Measurements from ENCODE around the gene SCARF1.

Gene SCARF1

DNA sequence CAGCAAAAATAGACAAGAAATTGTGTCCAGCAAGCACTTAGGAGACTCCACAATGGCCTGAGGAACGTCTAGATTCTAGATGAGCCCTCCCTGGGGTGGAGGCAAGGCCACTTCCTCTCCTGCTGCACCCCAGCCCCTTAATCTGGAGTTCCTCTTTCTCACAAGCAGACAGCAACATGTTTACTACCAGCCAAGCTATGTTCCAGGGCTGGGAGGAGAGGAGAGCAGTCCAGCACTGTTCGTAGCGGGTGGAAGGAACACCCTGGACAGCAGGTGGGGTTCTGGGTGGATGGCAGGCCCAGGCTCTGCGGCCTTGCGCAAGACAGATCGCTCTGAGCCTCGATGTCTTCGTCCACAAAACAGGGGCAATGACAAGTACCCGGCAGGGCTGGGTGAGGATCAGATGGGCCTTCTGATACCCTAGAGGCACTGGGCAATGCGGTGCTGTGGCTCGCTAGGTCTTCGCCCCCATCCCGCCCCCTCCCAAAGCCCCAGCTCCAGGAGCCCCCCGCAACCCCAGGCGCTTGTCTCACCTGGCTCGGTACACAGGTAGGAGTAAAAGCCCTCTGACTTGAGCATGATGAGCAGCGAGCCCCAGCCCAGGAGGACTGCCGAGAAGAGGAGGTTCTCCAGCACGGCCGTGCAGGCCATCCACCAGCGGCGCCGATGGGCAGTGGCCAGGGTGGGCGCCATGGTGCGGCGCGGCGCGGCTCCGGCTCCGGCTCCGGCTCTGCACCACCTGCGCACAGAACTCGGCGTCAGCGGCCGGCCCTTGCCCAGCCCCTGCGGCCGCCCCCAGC, 18.1 kb downstream of the SCARF1 start:
- no peak for DNase-seq

DNA sequence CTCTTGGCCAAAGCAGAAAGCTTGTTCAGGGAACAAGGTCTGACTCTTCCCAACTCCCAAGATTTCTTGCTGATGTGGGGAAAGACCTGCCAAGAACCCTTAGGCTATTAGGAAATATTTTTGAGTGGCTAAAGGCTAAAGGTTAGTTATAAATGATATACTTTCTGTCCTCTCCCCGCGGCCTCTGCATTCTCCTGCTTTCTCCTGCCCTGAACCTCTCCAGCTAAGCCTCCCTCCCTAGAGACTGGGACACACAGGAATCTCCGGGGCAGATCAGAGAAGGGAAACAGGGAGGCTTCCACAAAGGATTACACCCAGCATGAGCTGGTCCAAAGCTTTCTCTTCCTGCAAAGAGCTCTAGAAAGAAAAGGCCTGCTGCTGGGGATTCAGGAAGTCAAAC, 19.2 kb downstream of the SCARF1 start:
- DNase-seq, result no peak

DNA sequence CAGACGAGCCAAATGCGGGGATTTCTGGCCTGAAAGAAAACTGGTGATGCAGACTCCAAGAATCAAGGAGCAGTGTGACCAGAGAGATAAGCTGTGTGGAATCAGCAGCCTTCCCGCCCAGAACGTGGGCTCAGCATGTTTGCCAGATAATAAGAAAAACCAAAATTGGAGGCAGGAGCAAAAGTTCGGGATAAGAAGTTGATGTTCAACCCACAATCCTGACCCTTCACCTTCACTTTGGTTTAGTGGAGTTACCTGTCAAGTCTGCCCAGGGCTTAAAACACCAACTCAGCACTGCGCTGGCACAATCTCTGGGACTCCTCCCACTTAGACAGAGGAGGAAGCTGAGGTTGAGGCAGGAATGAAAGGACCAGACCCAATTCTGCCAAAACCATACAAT, 20.0 kb downstream of the SCARF1 start:
- DNase-seq, result no peak

DNA sequence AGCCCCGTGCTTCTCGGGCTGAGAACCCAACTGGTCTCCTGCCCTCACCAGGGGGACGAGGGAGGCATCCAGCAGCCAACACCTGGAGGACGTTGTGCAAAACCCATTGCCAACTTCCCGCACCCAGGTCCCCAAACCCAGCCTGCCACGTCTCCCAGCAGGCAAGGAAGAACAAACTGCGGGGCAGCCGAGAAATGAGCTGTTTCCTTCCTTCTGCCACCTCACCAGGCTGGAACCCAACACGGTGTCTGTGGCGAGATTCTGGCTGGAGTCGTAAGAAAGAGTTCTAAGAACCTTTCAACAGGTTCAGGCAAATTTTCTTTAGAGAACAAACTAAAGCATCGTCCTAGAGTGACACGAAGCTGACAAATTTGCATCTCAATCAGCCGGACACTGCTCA, 20.5 kb downstream of the SCARF1 start:
- DNase-seq, result no peak

DNA sequence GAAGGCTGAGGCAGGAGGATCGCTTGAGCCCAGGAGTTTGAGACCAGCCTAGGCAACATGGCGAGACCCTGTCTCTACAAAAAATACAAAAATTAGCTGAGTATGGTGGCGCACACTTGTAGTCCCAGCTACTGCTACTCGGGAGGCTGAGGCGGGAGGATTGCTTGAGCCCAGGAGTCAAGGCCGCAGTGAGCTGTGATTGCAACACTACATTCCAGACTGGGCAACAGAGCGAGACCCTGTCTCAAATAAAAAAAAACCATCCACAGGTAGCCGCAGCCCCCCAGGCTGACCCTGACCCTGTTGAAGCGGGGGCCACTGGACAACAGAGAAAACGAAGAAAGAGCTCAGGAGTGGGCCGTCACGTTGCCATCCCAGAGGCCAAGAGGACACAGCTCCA, 20.9 kb downstream of the SCARF1 start:
- DNase-seq, result no peak

DNA sequence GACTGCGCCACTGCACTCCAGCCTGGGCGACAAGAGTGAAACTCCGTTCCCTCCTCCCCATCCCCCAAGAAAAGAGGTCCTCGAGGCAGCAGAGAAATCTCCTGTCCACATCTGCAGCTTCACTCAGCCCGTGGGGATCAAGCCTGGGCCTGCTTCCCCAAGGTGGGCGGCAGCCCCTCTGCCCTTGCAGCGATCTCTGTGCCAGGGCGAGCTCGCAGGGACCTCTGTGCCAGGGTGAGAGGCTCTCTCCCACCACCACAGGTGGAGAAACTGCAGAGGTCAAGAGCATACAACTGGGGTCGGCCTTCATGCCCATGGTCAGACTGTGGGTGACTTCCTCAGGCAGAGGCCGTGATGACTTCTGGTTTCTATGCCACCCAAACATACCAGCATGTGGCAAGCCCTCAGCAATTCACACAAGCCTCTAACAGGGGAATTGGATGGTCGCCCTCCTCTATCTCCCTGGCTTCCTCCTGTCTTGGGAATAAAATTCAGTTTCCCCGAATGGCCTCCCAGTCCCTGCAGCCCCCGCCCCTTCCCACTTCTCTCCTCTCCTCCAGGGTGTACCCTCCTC, 22.4 kb downstream of the SCARF1 start:
- no peak for DNase-seq

DNA sequence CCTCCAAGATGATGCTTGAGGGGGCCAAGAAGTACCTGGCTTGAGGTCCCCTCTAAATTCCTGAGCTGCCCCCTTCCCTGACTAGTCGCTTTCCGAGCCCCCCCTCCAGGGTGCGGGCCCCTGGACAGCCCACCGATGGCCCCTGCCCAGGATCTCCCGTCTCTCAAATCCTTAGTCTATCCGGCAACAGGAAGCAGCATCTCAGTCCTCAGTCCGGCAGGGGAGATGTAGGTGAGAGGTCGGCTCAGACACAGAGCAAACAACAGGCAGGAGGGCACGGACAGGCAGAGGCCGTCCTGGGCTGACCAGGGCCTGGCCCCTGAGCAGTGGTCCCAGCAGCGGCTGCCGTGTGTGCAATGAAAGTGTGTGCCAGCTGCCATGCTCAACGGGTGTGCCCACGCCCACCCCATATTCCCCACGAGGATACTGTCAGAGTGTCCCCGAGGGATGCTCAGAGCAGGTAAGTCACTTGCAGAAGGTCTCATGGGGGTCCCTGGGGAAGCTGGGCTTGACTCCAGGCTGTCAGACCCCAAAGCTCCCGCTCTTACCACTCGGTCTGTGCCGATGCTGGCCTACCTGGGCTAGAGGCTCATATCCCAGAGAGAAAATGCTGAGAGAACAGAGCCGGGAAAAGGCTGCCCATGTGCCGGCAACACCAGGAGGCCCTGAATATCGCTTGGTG, 24.1 kb downstream of the SCARF1 start:
- DNase-seq, result no peak

GRCh38 chr17:1620486-1620885, 25.0 kb downstream of the SCARF1 start:
- no peak for DNase-seq

DNA sequence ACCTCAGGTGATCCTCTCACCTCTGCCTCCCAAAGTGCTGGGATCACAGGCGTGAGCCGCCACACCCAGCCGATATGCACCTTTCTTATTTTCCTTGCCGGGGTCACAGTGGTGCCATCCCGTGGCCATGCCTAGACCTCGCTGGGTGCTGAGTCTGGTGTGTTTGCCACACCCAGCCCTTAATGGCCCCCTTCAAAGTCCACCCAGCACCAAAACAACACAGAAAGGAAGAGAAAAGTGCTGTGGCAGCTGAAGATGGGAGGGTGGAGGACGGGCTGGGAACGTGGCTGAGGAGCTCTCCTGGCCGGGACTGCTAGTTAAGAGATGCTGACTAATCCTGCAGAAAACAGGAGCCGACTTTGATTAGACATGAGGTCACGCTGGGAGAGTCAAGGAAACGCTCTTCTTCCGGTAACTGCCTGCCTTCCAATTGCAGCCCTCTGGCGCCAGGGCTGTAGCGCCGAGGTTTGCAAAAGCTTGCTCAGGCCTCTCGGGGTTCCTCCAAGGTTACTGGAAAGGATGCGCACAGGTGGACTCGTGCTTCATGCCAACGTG, 27.8 kb downstream of the SCARF1 start:
- no peak for DNase-seq

- DNase-seq, result no peak
Measured at GRCh38 chr17:1616101-1616500, 29.4 kb downstream of the SCARF1 start.

GRCh38 chr17:1612400-1612799, 33.1 kb downstream of the SCARF1 start:
- DNase-seq, result no peak

- DNase-seq, result no peak
Measured at GRCh38 chr17:1611715-1612114, 33.8 kb downstream of the SCARF1 start.

GRCh38 chr17:1608676-1609075, 36.9 kb downstream of the SCARF1 start:
- DNase-seq, result no peak

DNA sequence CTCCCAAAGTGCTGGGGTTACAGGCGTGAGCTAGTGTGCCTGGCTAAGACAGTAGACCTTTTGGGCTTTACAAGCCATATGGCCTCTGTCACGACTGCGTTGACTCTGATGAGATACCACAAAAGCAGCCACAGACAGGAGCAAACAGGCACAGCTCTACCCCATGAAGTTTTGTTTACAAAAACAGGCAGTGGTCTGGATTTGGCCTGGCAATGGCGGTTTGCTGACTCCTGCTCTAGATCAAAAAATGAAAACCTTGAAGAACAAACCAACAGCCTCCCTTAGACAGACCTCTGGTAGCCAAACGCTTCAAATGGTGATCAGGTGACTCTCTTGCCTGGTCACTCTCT, 37.6 kb downstream of the SCARF1 start:
- no peak for DNase-seq

- DNase-seq, result no peak
Measured at GRCh38 chr17:1606352-1606985, 39.1 kb downstream of the SCARF1 start.

DNA sequence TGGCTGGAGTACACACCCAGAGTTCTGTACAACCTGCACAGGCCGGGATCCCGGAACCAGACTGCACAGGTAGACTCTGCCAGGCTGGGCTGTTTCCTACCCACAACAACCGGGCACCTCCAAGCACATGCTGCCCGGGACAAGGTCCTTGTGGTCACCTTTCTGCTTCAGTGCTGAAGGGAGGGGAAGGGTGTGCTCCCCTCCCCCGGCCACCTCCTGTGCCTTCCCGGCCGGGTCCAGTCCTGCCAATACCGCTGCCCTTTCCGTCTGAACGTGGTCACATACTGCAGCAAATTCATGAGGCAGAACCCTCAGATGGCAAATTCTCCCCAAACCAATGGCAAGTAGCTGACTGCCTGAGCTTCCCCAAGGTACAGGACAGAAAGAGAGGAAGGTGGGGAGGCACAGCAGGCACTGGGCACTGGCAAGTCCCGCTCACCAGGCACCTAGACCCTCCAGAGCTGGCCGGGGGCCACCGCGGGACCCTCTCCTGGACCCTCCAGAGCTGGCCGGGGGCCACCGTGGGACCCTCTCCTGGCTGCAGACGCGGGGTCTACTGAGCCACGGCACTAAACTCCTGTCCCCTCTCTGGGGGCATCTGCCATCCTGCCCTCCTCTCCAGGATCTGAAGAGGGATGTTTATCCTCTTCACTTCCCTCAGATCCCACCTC, 39.7 kb downstream of the SCARF1 start:
- no peak for DNase-seq

DNA sequence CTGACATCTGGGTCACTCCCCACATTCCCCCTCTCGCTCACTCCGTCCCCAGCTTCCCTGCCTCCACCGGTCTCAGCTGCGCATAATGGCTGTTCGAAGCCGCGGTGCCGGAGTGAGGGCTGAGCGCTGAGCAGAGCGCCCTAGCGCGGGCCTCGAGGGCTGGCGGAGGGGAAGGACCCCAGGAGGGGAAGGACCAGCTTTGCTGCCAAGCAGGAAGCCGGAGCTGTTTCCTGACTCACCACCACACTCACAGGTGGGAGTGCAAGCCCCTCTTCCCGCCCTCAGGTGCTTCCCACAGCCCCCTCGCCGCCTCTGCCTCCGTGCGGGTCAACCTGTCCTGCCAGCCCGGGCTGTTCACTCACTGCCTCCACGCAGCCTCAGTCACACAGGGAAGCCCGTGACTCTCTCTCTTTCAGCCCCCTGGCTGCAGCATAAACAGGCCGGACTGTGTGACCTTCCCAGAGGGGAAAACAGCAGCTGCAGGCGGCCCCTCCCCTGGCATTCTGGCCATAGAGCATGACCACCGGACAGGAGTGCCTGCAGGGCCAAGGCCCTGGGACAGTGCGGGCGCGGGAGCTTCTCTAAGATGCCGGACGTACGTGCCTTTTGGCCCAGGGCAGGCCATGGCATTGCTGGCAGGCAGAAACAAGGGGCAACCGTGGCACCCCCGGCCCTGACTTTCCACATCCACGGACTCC, 40.6 kb downstream of the SCARF1 start:
- no peak for DNase-seq

DNA sequence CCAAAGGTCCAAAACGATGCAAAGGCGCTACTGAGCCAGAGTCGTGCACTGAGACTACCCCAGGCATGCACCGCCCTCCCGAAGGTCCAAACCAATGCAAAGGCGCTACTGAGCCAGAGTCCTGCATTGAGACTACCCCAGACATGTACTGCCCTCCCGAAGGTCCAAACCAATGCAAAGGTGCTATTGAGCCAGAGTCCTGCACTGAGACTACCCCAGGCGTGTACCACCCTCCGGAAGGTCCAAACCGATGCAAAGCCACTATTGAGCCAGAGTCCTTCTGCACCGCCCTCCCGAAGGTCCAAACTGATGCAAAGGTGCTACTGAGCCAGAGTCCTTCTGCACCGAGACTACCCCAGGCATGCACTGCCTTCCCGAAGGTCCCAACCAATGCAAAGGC, 44.0 kb downstream of the SCARF1 start:
- DNase-seq, result no peak

DNA sequence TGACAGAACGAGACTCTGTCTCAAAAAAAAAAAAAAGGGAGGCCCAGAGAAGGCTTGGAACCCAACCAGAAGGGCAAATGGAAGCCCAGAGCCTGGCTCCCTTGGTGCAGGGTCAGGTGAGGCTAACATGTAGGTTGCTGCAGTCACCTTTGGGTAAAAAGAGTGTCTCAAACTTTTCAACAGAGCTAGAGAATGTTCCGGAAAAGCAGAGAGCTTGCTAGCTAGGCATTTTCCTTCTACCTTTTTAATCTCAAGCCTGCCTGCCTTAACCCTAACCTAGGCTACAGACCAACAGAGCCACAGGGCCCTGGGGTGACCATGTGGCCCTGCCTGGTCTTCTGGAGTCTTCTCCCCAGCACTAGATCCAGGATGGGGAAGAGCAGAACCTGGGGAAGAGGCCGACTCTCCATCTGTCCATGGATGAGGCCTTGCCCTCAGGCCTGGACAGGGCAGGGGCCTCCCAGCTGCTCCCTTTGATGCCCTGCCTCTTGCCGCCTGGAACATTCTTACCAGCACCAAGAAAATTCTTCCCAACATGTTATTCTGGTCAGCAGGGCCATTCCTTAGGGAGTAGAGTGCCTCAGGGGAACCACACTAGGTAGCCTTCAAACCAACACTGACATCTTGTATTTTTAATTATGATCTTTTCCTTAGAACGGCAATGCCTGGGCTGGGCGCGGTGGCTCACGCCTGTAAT, 47.0 kb downstream of the SCARF1 start:
- DNase-seq, result no peak

GRCh38 chr17:1597861-1598342, 47.6 kb downstream of the SCARF1 start:
- no peak for DNase-seq

- no peak for DNase-seq
Measured at GRCh38 chr17:1593630-1593931, 52.0 kb downstream of the SCARF1 start.
